ENCODE data around the gene VLDLR.

VLDLR gene

GRCh38 chr9:2624051-2624682 is 2.6 kb downstream of the VLDLR start:
- Mint-ChIP-seq H3K36me3 (ENCODE audit: insufficient read depth) (no peaks in the 10 kb centered on the region), H3K4me3 (peak overlapping the region; percentile 76), H3K27me3 (peaks cover 73% of the 10 kb centered on the region), H3K27ac (ENCODE audit: low read depth) (no peak overlapping the region), H3K9me3 (no peaks in the 10 kb centered on the region), H3K4me1 (peaks cover 19% of the 10 kb centered on the region)
- no peak for ATAC-seq (replicated peaks; ENCODE audit: extremely low read depth, poor library complexity, severe bottlenecking)
- no peak for DNase-seq (ENCODE audit: low spot score in 2 of 2)

DNA sequence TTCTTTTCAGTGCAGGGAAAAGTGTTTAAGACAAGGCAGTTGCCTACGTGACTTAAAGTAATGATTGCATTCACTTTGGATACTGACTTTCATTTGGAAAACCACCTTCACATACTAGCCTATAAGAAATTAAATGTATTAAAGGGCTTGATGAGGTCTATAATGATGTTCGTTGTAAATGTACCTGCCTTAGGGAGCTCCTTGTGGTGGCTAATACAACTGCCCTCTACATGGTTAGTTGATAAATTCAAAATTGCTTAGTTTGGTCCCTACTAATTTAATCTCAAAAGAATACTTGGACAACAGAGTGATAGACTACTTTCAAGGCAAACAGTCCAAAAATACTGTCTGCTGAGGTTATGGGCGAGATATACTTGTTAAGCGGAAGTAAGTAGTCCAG is 3.8 kb downstream of the VLDLR start:
- peaks cover 19% of the 10 kb centered on the region for H3K4me1 Mint-ChIP-seq
- H3K4me3 Mint-ChIP-seq = no peak overlapping the region
- H3K27ac Mint-ChIP-seq (ENCODE audit: low read depth) = no peak overlapping the region
- H3K9me3 Mint-ChIP-seq = no peaks in the 10 kb centered on the region
- H3K36me3 Mint-ChIP-seq (ENCODE audit: insufficient read depth) = no peaks in the 10 kb centered on the region
- DNase-seq (ENCODE audit: low spot score in 2 of 2) (no peak), ATAC-seq (replicated peaks; ENCODE audit: extremely low read depth, poor library complexity, severe bottlenecking) (no peak)
- H3K27me3 Mint-ChIP-seq = peaks cover 60% of the 10 kb centered on the region

- no peak for ATAC-seq (replicated peaks; ENCODE audit: extremely low read depth, poor library complexity, severe bottlenecking)
- no peaks in the 10 kb centered on the region for H3K36me3 Mint-ChIP-seq (ENCODE audit: insufficient read depth)
- no peak overlapping the region for H3K27ac Mint-ChIP-seq (ENCODE audit: low read depth)
- H3K9me3 Mint-ChIP-seq = no peaks in the 10 kb centered on the region
- H3K4me3 Mint-ChIP-seq = no peak overlapping the region
- no peak for DNase-seq (ENCODE audit: low spot score in 2 of 2)
- H3K27me3 Mint-ChIP-seq = peaks cover 31% of the 10 kb centered on the region
- no peaks in the 10 kb centered on the region for H3K4me1 Mint-ChIP-seq
Observed at GRCh38 chr9:2628919-2629318, 7.3 kb downstream of the VLDLR start.

DNA sequence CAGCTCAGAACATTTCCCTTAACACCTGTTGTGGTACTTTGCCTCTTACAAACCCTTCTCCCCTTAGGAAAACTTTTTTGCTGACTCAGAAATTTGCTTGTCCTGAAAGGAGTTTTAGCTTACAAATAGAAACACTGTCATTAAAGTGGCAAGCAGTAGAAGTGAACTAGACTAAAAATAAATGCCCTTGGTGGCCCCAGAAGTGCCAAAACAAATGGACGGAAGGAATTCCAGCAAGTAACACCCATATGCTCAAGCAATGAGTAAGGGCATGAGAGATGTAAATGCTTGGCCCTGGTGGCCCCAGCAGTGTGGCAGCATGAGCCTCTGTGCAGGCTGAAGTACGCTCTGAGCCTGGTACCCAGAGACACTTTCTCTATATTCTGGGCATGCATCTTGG is 8.6 kb downstream of the VLDLR start:
- no peaks in the 10 kb centered on the region for H3K4me1 Mint-ChIP-seq
- peaks cover 18% of the 10 kb centered on the region for H3K27me3 Mint-ChIP-seq
- H3K27ac Mint-ChIP-seq (ENCODE audit: low read depth) = no peak overlapping the region
- no peaks in the 10 kb centered on the region for H3K9me3 Mint-ChIP-seq
- ATAC-seq (replicated peaks; ENCODE audit: extremely low read depth, poor library complexity, severe bottlenecking) = no peak
- no peak for DNase-seq (ENCODE audit: low spot score in 2 of 2)
- no peaks in the 10 kb centered on the region for H3K36me3 Mint-ChIP-seq (ENCODE audit: insufficient read depth)
- no peak overlapping the region for H3K4me3 Mint-ChIP-seq

DNA sequence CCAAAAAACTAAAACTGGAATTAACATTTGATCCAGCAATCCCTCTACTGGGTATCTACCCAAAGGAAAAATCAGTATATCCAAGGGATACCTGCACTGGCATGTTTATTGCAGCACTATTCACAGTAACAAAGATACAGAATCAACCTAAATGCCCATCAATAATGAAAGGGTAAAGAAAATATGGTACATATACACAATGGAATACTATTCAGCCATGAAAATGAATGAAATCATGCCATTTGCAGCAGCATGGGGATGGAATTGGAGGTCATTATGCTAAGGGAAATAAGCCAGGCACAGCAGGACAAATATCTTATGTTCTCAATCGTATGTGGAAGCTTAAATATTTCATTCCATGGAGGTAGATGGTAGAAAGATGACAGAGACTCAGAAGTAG is 9.7 kb downstream of the VLDLR start:
- no peak for ATAC-seq (replicated peaks; ENCODE audit: extremely low read depth, poor library complexity, severe bottlenecking)
- H3K4me3 Mint-ChIP-seq = no peak overlapping the region
- H3K27ac Mint-ChIP-seq (ENCODE audit: low read depth) = no peak overlapping the region
- no peaks in the 10 kb centered on the region for H3K9me3 Mint-ChIP-seq
- peaks cover 7% of the 10 kb centered on the region for H3K27me3 Mint-ChIP-seq
- no peaks in the 10 kb centered on the region for H3K4me1 Mint-ChIP-seq
- no peak for DNase-seq (ENCODE audit: low spot score in 2 of 2)
- no peaks in the 10 kb centered on the region for H3K36me3 Mint-ChIP-seq (ENCODE audit: insufficient read depth)

GRCh38 chr9:2634153-2634552 is 12.6 kb downstream of the VLDLR start:
- Mint-ChIP-seq H3K36me3 (ENCODE audit: insufficient read depth) (no peaks in the 10 kb centered on the region), H3K4me1 (no peaks in the 10 kb centered on the region), H3K9me3 (no peaks in the 10 kb centered on the region)

GRCh38 chr9:2634818-2635217 is 13.2 kb downstream of the VLDLR start:
- ATAC-seq (replicated peaks; ENCODE audit: extremely low read depth, poor library complexity, severe bottlenecking) (no peak), DNase-seq (ENCODE audit: low spot score in 2 of 2) (no peak)
- H3K4me3 Mint-ChIP-seq = no peak overlapping the region
- H3K27ac Mint-ChIP-seq (ENCODE audit: low read depth) = no peak overlapping the region
- no peaks in the 10 kb centered on the region for H3K36me3 Mint-ChIP-seq (ENCODE audit: insufficient read depth)
- no peaks in the 10 kb centered on the region for H3K4me1 Mint-ChIP-seq
- no peaks in the 10 kb centered on the region for H3K27me3 Mint-ChIP-seq
- H3K9me3 Mint-ChIP-seq = no peaks in the 10 kb centered on the region

More at GRCh38 chr9:2634153-2634552, 12.6 kb downstream of the VLDLR start:
- DNase-seq (ENCODE audit: low spot score in 2 of 2) = no peak
- no peak overlapping the region for H3K27ac Mint-ChIP-seq (ENCODE audit: low read depth)
- ATAC-seq (replicated peaks; ENCODE audit: extremely low read depth, poor library complexity, severe bottlenecking) = no peak
- no peaks in the 10 kb centered on the region for H3K27me3 Mint-ChIP-seq
- H3K4me3 Mint-ChIP-seq = no peak overlapping the region

- DNase-seq (ENCODE audit: low spot score in 2 of 2) (no peak), ATAC-seq (replicated peaks; ENCODE audit: extremely low read depth, poor library complexity, severe bottlenecking) (no peak)
- H3K27ac Mint-ChIP-seq (ENCODE audit: low read depth) = no peak overlapping the region
- H3K4me3 Mint-ChIP-seq = no peak overlapping the region
- H3K4me1 Mint-ChIP-seq = no peaks in the 10 kb centered on the region
- H3K36me3 Mint-ChIP-seq (ENCODE audit: insufficient read depth) = no peaks in the 10 kb centered on the region
- H3K9me3 Mint-ChIP-seq = no peaks in the 10 kb centered on the region
- H3K27me3 Mint-ChIP-seq = no peaks in the 10 kb centered on the region
Observed at GRCh38 chr9:2635922-2636321, 14.3 kb downstream of the VLDLR start.

DNA sequence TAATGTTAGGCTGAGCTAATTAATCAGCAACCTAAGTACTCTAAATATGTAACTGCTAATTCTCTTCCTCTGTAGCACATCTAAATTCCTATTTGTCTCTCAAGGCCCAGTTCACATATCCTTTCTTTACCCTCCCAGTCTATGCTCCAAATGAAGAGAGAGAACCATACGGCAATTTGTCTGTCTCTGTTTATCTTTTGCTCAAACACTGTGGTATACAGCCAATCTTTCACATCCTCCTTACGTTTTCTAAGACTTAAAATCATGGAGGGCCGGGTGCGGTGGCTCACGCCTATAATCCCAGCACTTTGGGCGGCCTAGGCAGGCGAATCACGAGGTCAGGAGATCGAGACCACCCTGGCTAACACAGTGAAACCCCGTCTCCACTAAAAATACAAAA is 15.8 kb downstream of the VLDLR start:
- H3K27me3 Mint-ChIP-seq = no peaks in the 10 kb centered on the region
- H3K9me3 Mint-ChIP-seq = no peaks in the 10 kb centered on the region

DNA sequence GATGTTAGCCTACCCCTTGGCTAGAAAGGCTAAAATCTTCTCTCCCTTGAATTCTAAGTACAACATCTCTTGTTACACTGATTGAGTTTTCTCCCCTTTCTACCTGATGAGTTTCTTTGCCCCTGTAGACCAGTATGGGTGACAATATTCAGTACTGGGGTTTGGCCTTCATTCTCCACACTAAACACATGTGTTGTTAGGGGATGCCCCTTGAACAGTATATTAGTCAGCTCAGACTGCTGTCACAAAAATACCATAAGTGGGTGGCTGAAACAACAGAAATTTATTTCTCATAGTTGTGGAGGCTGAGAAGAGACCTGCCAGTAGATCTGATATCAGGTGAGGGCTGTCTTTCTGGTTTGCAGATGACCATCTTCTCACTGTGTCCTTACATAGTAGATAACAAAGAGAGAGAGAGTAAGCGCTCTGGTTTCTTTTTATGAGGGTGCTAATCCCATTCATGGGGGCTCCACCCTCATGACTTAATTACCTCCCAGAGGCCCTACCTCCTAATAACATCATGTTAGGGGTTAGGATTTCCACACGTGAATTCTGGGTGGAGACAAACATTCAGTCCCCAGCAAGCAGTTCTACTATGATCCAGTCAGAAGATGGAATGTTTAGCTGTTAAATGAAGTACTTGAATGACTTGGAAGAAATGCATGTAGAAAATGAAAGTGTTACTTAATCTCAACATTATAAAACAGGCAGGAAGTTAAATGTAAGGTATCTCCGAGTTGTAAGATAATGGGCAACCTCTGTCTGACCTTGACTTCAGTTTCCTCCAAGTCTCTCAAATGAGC is 17.5 kb downstream of the VLDLR start:
- ATAC-seq (replicated peaks; ENCODE audit: extremely low read depth, poor library complexity, severe bottlenecking) = no peak
- Mint-ChIP-seq H3K4me3 (no peak overlapping the region), H3K27me3 (no peaks in the 10 kb centered on the region), H3K36me3 (ENCODE audit: insufficient read depth) (no peaks in the 10 kb centered on the region), H3K27ac (ENCODE audit: low read depth) (no peak overlapping the region), H3K9me3 (no peaks in the 10 kb centered on the region), H3K4me1 (no peaks in the 10 kb centered on the region)
- no peak for DNase-seq (ENCODE audit: low spot score in 2 of 2)

More for the DNA sequence above, 15.8 kb downstream of the VLDLR start:
- no peak for ATAC-seq (replicated peaks; ENCODE audit: extremely low read depth, poor library complexity, severe bottlenecking)
- Mint-ChIP-seq H3K27ac (ENCODE audit: low read depth) (no peak overlapping the region), H3K36me3 (ENCODE audit: insufficient read depth) (no peaks in the 10 kb centered on the region), H3K4me3 (no peak overlapping the region), H3K4me1 (no peaks in the 10 kb centered on the region)
- DNase-seq (ENCODE audit: low spot score in 2 of 2) = no peak

DNA sequence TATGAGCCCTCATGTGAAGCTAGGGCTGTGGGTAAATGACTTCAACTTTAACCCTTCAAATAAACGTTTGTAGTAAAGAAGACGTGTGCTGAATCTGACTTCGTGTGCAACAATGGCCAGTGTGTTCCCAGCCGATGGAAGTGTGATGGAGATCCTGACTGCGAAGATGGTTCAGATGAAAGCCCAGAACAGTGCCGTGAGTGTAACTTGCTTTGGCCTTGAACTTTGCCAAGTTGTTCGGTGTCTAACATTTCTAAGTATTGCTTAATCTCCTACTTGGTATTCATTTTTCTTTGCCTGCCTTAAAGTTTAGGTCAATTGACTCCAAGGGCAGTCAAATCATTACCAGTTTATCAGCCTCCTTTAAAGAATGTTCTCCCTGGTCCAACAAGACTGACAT is 18.2 kb downstream of the VLDLR start:
- Mint-ChIP-seq H3K9me3 (no peaks in the 10 kb centered on the region), H3K27me3 (no peaks in the 10 kb centered on the region), H3K27ac (ENCODE audit: low read depth) (no peak overlapping the region), H3K4me3 (no peak overlapping the region), H3K4me1 (no peaks in the 10 kb centered on the region), H3K36me3 (ENCODE audit: insufficient read depth) (no peaks in the 10 kb centered on the region)
- ATAC-seq (replicated peaks; ENCODE audit: extremely low read depth, poor library complexity, severe bottlenecking) = no peak
- no peak for DNase-seq (ENCODE audit: low spot score in 2 of 2)

DNA sequence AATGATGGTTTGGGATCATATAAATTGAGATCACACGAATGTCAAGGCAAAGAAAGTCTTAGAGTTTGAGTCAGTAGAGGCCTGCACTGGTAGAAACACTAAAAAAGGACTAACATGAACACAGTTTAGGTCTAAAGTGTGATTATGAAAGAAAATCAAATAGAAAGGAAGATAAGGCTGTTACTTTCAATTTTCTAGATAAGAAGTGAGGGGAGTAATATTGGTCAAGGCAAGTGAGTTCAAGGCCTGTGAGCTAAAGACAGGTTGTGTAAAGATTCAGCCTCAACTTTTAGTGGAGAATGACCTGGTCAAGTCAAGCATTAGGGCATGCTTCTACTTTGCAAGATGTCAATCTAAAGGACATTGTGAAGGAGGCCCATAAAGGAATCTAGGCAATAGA is 19.0 kb downstream of the VLDLR start:
- no peaks in the 10 kb centered on the region for H3K36me3 Mint-ChIP-seq (ENCODE audit: insufficient read depth)
- no peaks in the 10 kb centered on the region for H3K27me3 Mint-ChIP-seq
- H3K4me1 Mint-ChIP-seq = no peaks in the 10 kb centered on the region
- H3K4me3 Mint-ChIP-seq = no peak overlapping the region
- no peak overlapping the region for H3K27ac Mint-ChIP-seq (ENCODE audit: low read depth)
- no peaks in the 10 kb centered on the region for H3K9me3 Mint-ChIP-seq
- DNase-seq (ENCODE audit: low spot score in 2 of 2) (no peak), ATAC-seq (replicated peaks; ENCODE audit: extremely low read depth, poor library complexity, severe bottlenecking) (no peak)

GRCh38 chr9:2641033-2641432 is 19.4 kb downstream of the VLDLR start:
- DNase-seq (ENCODE audit: low spot score in 2 of 2) = no peak
- Mint-ChIP-seq H3K36me3 (ENCODE audit: insufficient read depth) (no peaks in the 10 kb centered on the region), H3K9me3 (no peaks in the 10 kb centered on the region), H3K27me3 (no peaks in the 10 kb centered on the region), H3K4me3 (no peak overlapping the region), H3K27ac (ENCODE audit: low read depth) (no peak overlapping the region), H3K4me1 (no peaks in the 10 kb centered on the region)
- no peak for ATAC-seq (replicated peaks; ENCODE audit: extremely low read depth, poor library complexity, severe bottlenecking)

All from central memory CD8-positive, alpha-beta T cell (primary cell).